ENCODE measurements around the gene NDUFB4.

- TF ChIP-seq CTCF (tag by site-specific recombination; IDR thresholded peaks at IDR 0.05) = no peak
- TF ChIP-seq ZBTB8A (tag by site-specific recombination; IDR thresholded peaks at IDR 0.05) = no peak
- TF ChIP-seq KLF7 (tag by site-specific recombination; IDR thresholded peaks at IDR 0.05; ENCODE audit: borderline replicate concordance) = no peak
- no peak for TF ChIP-seq ZNF423 (tag by site-specific recombination; IDR thresholded peaks at IDR 0.05)
- no peak for TF ChIP-seq TCF7L2 (IDR thresholded peaks at IDR 0.05; ENCODE audit: borderline replicate concordance, low read depth, low read length)
- no peak for TF ChIP-seq ZNF274 (IDR thresholded peaks at IDR 0.05; ENCODE audit: low read length)
- no peak for TF ChIP-seq ZNF274 (tag by site-specific recombination; IDR thresholded peaks at IDR 0.05; ENCODE audit: borderline replicate concordance)
- TF ChIP-seq PATZ1 (tag by site-specific recombination; IDR thresholded peaks at IDR 0.05) = no peak
Observed at GRCh38 chr3:120646771-120647432, 50.8 kb downstream of the NDUFB4 start.

All from HEK293 (cell line).